A549 (cell line): ENCODE results near the gene CSNK1E. TPM values are rescaled to one million over a fixed set of nuclear protein-coding genes. Genes with fewer than 3 reads are reported as not detected.

Experiments
- ATAC-seq, 2 experiments: fragments of 200-7000 bp in 1 of 2; fragments of >200 bp in 1 of 2; cut with Nextera tagmentation in 1 of 2; cut with Tn5 transposase in 1 of 2; 3 replicates each; pipeline versions ENCODE4 v1.8.0 to v1.9.1; 2018 to 2020; ENCODE audit warnings: mild to moderate bottlenecking in 1 of 2, moderate library complexity in 1 of 2
- CTCF ChIA-PET: fragments of 300-600 bp; sonication (Branson Sonifier 250); formaldehyde crosslinking; extraction: SDS; loops from one replicate; lab custom pipeline; 2021; ENCODE audit warnings: antibody characterized with exemption, inconsistent platforms; lab: Yijun Ruan, JAX
- POLR2A ChIA-PET: fragments of 350-600 bp; formaldehyde crosslinking; extraction: SDS; loops from one replicate; lab custom pipeline; 2021; ENCODE audit warnings: antibody characterized with exemption, inconsistent platforms; lab: Yijun Ruan, JAX
- DNase-seq, 2 experiments: peaks; one replicate each; pipeline versions ENCODE4 v3.0.0 to v3.0.0-alpha.2; 2011 to 2016; ENCODE audit warnings: low read depth in 1 of 2, low spot score in 1 of 2
- FAIRE-seq: peaks from 2 replicates; lab custom pipeline; 2011; peaks lifted over from hg19 to GRCh38; lab: Jason Lieb, UNC
- H3K27ac ChIP-seq, 2 experiments: fragments of >200 bp; sonication (Bioruptor Twin); formaldehyde crosslinking; 3 replicates each; pipeline ENCODE4 v1.5.1; 2016 to 2017
- H3K4me1 ChIP-seq: fragments of >200 bp; sonication (Bioruptor Twin); formaldehyde crosslinking; 3 replicates; pipeline ENCODE4 v1.6.1; 2016
- H3K4me2 ChIP-seq: fragments of >200 bp; sonication (Bioruptor Twin); formaldehyde crosslinking; 3 replicates; pipeline ENCODE4 v1.6.1; 2016
- H3K4me3 ChIP-seq: fragments of >200 bp; sonication (Bioruptor Twin); formaldehyde crosslinking; 3 replicates; pipeline ENCODE4 v1.5.1; 2016
- H3K9me3 ChIP-seq: fragments of >200 bp; sonication (Bioruptor Twin); formaldehyde crosslinking; 3 replicates; pipeline ENCODE4 v1.6.1; 2016
- BHLHE40 ChIP-seq: IDR thresholded peaks from 2 replicates; pipeline ENCODE4 v1.6.1; 2012; ENCODE audit warnings: low read depth, low read length, inconsistent platforms
- CBX2 ChIP-seq: fragments of 200-600 bp; sonication (generic); IDR thresholded peaks from 2 replicates; pipeline ENCODE4 v1.6.1; 2016; ENCODE audit warnings: low read depth, mild to moderate bottlenecking, borderline replicate concordance
- CEBPB ChIP-seq, 2 experiments: fragments of >200 bp in 1 of 2; sonication (Bioruptor Twin) in 1 of 2; formaldehyde crosslinking in 1 of 2; IDR thresholded peaks; 2 replicates each; pipeline ENCODE4 v1.6.1; 2012 to 2016
- CHD2 ChIP-seq: fragments of 150-350 bp; IDR thresholded peaks from 2 replicates; pipeline ENCODE4 v1.6.1; 2014; ENCODE audit warnings: low read length; ENCODE audit not compliant: partially characterized antibody
- EHF ChIP-seq: fragments of 250-450 bp; sonication (Bioruptor Pico); IDR thresholded peaks from 2 replicates; pipeline ENCODE4 v1.5.0; 2020; ENCODE audit warnings: mild to moderate bottlenecking
- ESRRA ChIP-seq: fragments of 150-350 bp; IDR thresholded peaks from 2 replicates; pipeline ENCODE4 v1.6.1; 2014; ENCODE audit warnings: mild to moderate bottlenecking, low read length, borderline replicate concordance
- FOXS1 ChIP-seq: fragments of 250-450 bp; sonication (Bioruptor Pico); IDR thresholded peaks from 2 replicates; pipeline ENCODE4 v1.5.0; 2020; ENCODE audit warnings: mild to moderate bottlenecking, moderate library complexity
- GATA3 ChIP-seq: IDR thresholded peaks from 2 replicates; pipeline ENCODE4 v1.6.1; 2012; ENCODE audit warnings: borderline replicate concordance
- HDAC2 ChIP-seq: fragments of 200-600 bp; sonication (generic); IDR thresholded peaks from 2 replicates; pipeline ENCODE4 v1.6.1; 2016
- HOXB5 ChIP-seq: fragments of 250-450 bp; sonication (Bioruptor Pico); IDR thresholded peaks from 2 replicates; pipeline ENCODE4 v1.5.0; 2020; ENCODE audit warnings: mild to moderate bottlenecking, moderate library complexity
- JUNB ChIP-seq: fragments of >200 bp; sonication (Bioruptor Twin); formaldehyde crosslinking; IDR thresholded peaks from 2 replicates; pipeline ENCODE4 v1.6.1; 2016
- MAFK ChIP-seq: fragments of 450-650 bp; IDR thresholded peaks from 2 replicates; pipeline ENCODE4 v1.6.1; 2014; ENCODE audit not compliant: partially characterized antibody
- MYC ChIP-seq: IDR thresholded peaks from 2 replicates; pipeline ENCODE4 v1.6.1; 2012; ENCODE audit warnings: mild to moderate bottlenecking, inconsistent platforms, low read length, improper control_type of control experiment, borderline replicate concordance
- NFE2L2 ChIP-seq: fragments of 150-350 bp; conservative IDR thresholded peaks from 2 replicates; pipeline ENCODE4 v1.6.1; 2014; ENCODE audit warnings: low read length
- NR3C1 ChIP-seq: fragments of >200 bp; sonication (Bioruptor Twin); formaldehyde crosslinking; IDR thresholded peaks from 3 replicates; pipeline ENCODE4 v1.6.1; 2017
- PBX3 ChIP-seq: IDR thresholded peaks from 2 replicates; pipeline ENCODE4 v1.6.1; 2012
- POLR2A ChIP-seq: IDR thresholded peaks from 2 replicates; pipeline ENCODE4 v1.6.1; 2012; ENCODE audit warnings: mild to moderate bottlenecking, low read length
- RAD21 ChIP-seq, 2 experiments: fragments of >200 bp in 1 of 2; sonication (Bioruptor Twin) in 1 of 2; formaldehyde crosslinking in 1 of 2; IDR thresholded peaks in 1 of 2; conservative IDR thresholded peaks in 1 of 2; 2 replicates in 1 of 2; 3 replicates in 1 of 2; pipeline ENCODE4 v1.6.1; 2012 to 2018; ENCODE audit warnings: inconsistent platforms in 1 of 2
- RCOR1 ChIP-seq: fragments of 150-350 bp; IDR thresholded peaks from 2 replicates; pipeline ENCODE4 v1.6.1; 2014; ENCODE audit warnings: antibody characterized with exemption, low read length, low read depth
- RFX5 ChIP-seq: fragments of 450-650 bp; IDR thresholded peaks from 2 replicates; pipeline ENCODE4 v1.7.1; 2014; ENCODE audit warnings: antibody characterized with exemption, mild to moderate bottlenecking, moderate library complexity
- RNF2 ChIP-seq: fragments of 200-600 bp; sonication (generic); IDR thresholded peaks from 2 replicates; pipeline ENCODE4 v1.6.1; 2016; ENCODE audit warnings: low read depth, mild to moderate bottlenecking, antibody characterized with exemption, moderate library complexity, borderline replicate concordance
- SMC3 ChIP-seq: fragments of >200 bp; sonication (Bioruptor Twin); formaldehyde crosslinking; IDR thresholded peaks from 3 replicates; pipeline ENCODE4 v1.6.1; 2018; ENCODE audit warnings: inconsistent platforms
- SREBF2 ChIP-seq: fragments of 450-650 bp; IDR thresholded peaks from 2 replicates; pipeline ENCODE4 v1.6.1; 2014; ENCODE audit warnings: mild to moderate bottlenecking, moderate library complexity
- TFCP2L1 ChIP-seq: fragments of 250-450 bp; sonication (Bioruptor Pico); IDR thresholded peaks from 2 replicates; pipeline ENCODE4 v1.5.0; 2021; ENCODE audit warnings: mild to moderate bottlenecking
- TP53 ChIP-seq: fragments of 250-450 bp; sonication (Bioruptor Pico); IDR thresholded peaks from 2 replicates; pipeline ENCODE4 v1.5.0; 2021; ENCODE audit warnings: mild to moderate bottlenecking, moderate library complexity
- ZNF302 ChIP-seq: fragments of 250-450 bp; sonication (Bioruptor Pico); IDR thresholded peaks from 2 replicates; pipeline ENCODE4 v1.9.0; 2021; ENCODE audit warnings: inconsistent platforms, mild to moderate bottlenecking, moderate library complexity
- WGBS: methylation state at CpG from one replicate; pipeline ENCODE4 v1.1.6; 2017; ENCODE audit errors: missing lambda C conversion rate; 5-methylcytosine and 5-hydroxymethylcytosine counted together
- polyA plus RNA-seq, 4 experiments: library from polyadenylated mRNA; depleted of rRNA in 3 of 4; stranded (reverse); fragments of >200 nt; fragmentation: RNase III in 1 of 4; extraction: RNeasy Plus Mini Kit Qiagen cat#74134 plus additional on column Dnase treatment in 1 of 4; gene quantifications; 2 replicates in 3 of 4; 3 replicates in 1 of 4; pipeline ENCODE4 v1.2.3, GENCODE V29; 2011 to 2017
- TF ChIP-seq, protein P1 (sequence below): fragments of >200 bp; sonication (Bioruptor Twin); formaldehyde crosslinking; IDR thresholded peaks from 3 replicates; pipeline ENCODE4 v1.5.1; 2016
- TF ChIP-seq, protein P2 (sequence below): fragments of >200 bp; sonication (Bioruptor Twin); formaldehyde crosslinking; IDR thresholded peaks from 2 replicates; pipeline ENCODE4 v1.6.1; 2016
- TF ChIP-seq, protein P3 (sequence below): IDR thresholded peaks from 2 replicates; pipeline ENCODE4 v1.6.1; 2012
- TF ChIP-seq, protein P4 (sequence below): IDR thresholded peaks from 2 replicates; pipeline ENCODE4 v1.6.1; 2012; ENCODE audit warnings: low read depth, borderline replicate concordance

The CSNK1E gene
- polyA plus RNA-seq, 2 of the 4 experiments (the other 2 are of a cell fraction), result 59.3 to 60.9 TPM

- POLR2A ChIA-PET, result no interaction called here
- DNase-seq, result no peak
- Histone ChIP-seq H3K4me1 (peaks cover 52% of the 10 kb centered on the region), H3K9me3 (no peaks in the 10 kb centered on the region), H3K4me3 (no peak overlapping the region), H3K4me2 (no peak overlapping the region), H3K27ac (peak overlapping the region in 1 of 2 experiments; percentile 60; a peak in 3 of 6 replicates)
- TF ChIP-seq SREBF2 (no peak), NR3C1 (no peak), JUNB (no peak), RCOR1 (no peak), BHLHE40 (no peak), EHF (CRISPR knock-in tag) (no peak), MAFK (no peak)
- TF ChIP-seq, protein P1, sequence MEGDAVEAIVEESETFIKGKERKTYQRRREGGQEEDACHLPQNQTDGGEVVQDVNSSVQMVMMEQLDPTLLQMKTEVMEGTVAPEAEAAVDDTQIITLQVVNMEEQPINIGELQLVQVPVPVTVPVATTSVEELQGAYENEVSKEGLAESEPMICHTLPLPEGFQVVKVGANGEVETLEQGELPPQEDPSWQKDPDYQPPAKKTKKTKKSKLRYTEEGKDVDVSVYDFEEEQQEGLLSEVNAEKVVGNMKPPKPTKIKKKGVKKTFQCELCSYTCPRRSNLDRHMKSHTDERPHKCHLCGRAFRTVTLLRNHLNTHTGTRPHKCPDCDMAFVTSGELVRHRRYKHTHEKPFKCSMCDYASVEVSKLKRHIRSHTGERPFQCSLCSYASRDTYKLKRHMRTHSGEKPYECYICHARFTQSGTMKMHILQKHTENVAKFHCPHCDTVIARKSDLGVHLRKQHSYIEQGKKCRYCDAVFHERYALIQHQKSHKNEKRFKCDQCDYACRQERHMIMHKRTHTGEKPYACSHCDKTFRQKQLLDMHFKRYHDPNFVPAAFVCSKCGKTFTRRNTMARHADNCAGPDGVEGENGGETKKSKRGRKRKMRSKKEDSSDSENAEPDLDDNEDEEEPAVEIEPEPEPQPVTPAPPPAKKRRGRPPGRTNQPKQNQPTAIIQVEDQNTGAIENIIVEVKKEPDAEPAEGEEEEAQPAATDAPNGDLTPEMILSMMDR, result no peak
- no peak for FAIRE-seq
- no peak for ATAC-seq
- 86% methylated on average over 4 of the region's 4 CpGs for WGBS
- CTCF ChIA-PET, result interaction anchor here (0.6 kb wide), 1 partner anchor 639 kb away, joined by 3 read pairs; no protein-coding TSS in a partner anchor
These were observed 6.0 kb downstream of the CSNK1E start for GRCh38 chr22:38311323-38311620.

DNA sequence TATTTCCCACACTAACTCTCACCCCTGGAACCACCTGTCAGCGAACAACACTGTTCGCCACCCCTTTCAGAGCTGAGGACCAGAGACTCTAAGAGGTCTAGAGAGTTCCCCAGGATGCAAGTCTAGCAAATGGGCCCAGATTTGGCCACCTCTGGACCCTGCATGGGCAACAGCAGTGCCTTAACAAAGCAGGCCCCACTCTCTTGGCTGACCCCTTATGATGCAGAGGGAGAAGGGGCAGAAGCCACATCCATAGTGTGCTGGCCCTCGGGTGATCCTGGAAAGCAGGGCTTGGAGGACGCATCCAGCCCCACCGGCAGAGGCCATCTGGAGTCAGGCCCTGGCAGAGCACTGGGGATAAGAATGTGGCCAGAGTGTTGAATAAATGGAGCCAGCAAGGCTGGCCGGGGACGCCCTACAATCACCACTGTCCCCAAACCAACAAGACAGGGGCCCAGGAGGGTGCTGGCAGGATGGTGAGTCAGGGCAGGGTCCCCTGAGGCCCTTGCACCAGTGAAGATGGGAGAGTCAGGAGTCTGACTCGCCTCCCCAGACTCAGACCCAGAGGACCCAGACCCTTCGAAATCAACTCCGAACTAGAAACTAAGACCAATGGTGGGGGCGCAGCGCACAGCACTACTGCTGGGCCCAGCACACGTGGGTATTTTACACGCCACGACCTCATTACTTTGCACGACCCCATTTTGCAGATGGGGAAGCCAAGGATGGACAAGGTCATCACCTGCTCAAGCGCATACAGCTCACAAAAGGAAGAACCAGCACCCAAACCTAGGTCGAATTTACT is 6.5 kb downstream of the CSNK1E start:
- no peak overlapping the region for H3K4me2 ChIP-seq
- ATAC-seq (no peak), FAIRE-seq (no peak), DNase-seq (no peak)
- POLR2A ChIA-PET, result no interaction called here
- 84% methylated on average over 16 of the region's 18 CpGs for WGBS
- peak overlapping the region in 1 of 2 experiments; percentile 60; a peak in 3 of 6 replicates for H3K27ac ChIP-seq
- H3K4me1 ChIP-seq, result peaks cover 57% of the 10 kb centered on the region
- CTCF ChIA-PET, result interaction anchor here (0.6 to 1.2 kb wide), 2 partner anchors 13 to 638 kb away, joined by 3 read pairs; no protein-coding TSS in a partner anchor
- H3K4me3 ChIP-seq, result no peak overlapping the region
- no peaks in the 10 kb centered on the region for H3K9me3 ChIP-seq
- TF ChIP-seq CEBPB (IDR thresholded peaks at IDR 0.05), result no peak
- TF ChIP-seq FOXS1 (CRISPR knock-in tag), result no peak
- TF ChIP-seq, protein P2, sequence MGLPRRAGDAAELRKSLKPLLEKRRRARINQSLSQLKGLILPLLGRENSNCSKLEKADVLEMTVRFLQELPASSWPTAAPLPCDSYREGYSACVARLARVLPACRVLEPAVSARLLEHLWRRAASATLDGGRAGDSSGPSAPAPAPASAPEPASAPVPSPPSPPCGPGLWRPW, result no peak
- TF ChIP-seq, protein P3, sequence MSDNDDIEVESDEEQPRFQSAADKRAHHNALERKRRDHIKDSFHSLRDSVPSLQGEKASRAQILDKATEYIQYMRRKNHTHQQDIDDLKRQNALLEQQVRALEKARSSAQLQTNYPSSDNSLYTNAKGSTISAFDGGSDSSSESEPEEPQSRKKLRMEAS, result no peak
- TF ChIP-seq RFX5, result no peak
- no peak for TF ChIP-seq HDAC2
- TF ChIP-seq, all 56 proteins: peak for 0

- H3K27ac ChIP-seq, result peak overlapping the region in 1 of 2 experiments; percentile 60; a peak in 2 of 6 replicates
- FAIRE-seq (no peak), ATAC-seq (no peak), DNase-seq (no peak)
- H3K4me1 ChIP-seq, result peaks cover 59% of the 10 kb centered on the region
- WGBS, result 74% methylated on average over 13 of the region's 18 CpGs
- H3K4me2 ChIP-seq, result no peak overlapping the region
- TF ChIP-seq HOXB5 (CRISPR knock-in tag), result no peak
- no peak for TF ChIP-seq TFCP2L1 (CRISPR knock-in tag)
- no peak for TF ChIP-seq MYC
- TF ChIP-seq MAFK, result no peak
- TF ChIP-seq NFE2L2, result no peak
- TF ChIP-seq PBX3, result no peak
- TF ChIP-seq NR3C1, result no peak
- TF ChIP-seq CBX2, result no peak
- no peak for TF ChIP-seq GATA3
- TF ChIP-seq RNF2, result no peak
- no peak for TF ChIP-seq CEBPB (IDR thresholded peaks at IDR 0.05)
- TF ChIP-seq, protein P4, sequence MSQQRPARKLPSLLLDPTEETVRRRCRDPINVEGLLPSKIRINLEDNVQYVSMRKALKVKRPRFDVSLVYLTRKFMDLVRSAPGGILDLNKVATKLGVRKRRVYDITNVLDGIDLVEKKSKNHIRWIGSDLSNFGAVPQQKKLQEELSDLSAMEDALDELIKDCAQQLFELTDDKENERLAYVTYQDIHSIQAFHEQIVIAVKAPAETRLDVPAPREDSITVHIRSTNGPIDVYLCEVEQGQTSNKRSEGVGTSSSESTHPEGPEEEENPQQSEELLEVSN, result no peak
- TF ChIP-seq POLR2A, result no peak
- TF ChIP-seq RFX5, result no peak
- no peak for TF ChIP-seq TP53 (CRISPR knock-in tag)
- TF ChIP-seq RAD21 (conservative IDR thresholded peaks at IDR 0.05 in 1 of 2, IDR thresholded peaks at IDR 0.05 in 1 of 2), result no peak
- no peak for TF ChIP-seq SMC3
- TF ChIP-seq ZNF302, result no peak
- TF ChIP-seq CHD2, result no peak
- TF ChIP-seq ESRRA, result no peak
- no peaks in the 10 kb centered on the region for H3K9me3 ChIP-seq
- POLR2A ChIA-PET, result no interaction called here
- H3K4me3 ChIP-seq, result no peak overlapping the region
- CTCF ChIA-PET, result interaction anchor here (1.2 kb wide), 1 partner anchor 12 kb away, joined by 3 read pairs; no protein-coding TSS in a partner anchor
These were observed 7.4 kb downstream of the CSNK1E start for GRCh38 chr22:38309614-38310517.
